A549 treated with CpdA at 1 μM for 4 hours (cell line): Measurements from ENCODE around the gene MSRB2. TPM values are rescaled to one million over a fixed set of nuclear protein-coding genes. Genes with fewer than 3 reads are reported as not detected.

ENCODE experiments used
- total RNA-seq: library from RNA; stranded (reverse); fragments of 200-300 nt; extraction: Qiagen RNA extraction; gene quantifications from 5 replicates; pipeline ENCODE4 v1.2.3, GENCODE V29; 2022; ENCODE audit warnings: low read depth

MSRB2 gene
- 9.0 to 18.3 TPM (median 16.7 TPM) in 5 replicates for total RNA-seq

DNA sequence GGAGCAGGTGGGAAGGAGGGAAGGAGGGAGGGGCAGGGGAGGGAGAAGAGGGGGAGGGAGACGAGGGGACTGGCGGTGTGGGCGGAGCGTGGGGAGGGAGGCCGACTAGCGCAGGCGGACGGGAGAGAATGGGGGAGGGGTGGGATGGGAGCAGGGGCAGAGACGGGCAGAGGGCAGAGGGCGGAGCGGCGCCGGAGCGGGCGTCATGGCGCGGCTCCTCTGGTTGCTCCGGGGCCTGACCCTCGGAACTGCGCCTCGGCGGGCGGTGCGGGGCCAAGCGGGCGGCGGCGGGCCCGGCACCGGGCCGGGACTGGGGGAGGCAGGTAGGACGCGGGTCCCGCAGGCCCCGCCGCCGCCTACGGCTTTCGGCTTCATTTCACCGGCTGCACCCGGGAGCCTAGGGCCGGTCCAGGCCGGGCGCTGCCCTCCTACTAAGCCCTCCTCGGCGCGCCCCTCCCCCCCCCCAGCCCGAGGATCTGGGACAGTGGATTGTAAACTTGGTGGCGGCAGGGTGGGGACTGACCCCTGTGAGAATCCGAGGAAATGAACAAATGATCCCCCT lies at the start of gene MSRB2:
Gene MSRB2, plus strand, starts transcription at position 176 of the 562 bp plus-strand sequence. Its CDS starts 30 bp downstream, at position 206.

Other genes starting within 250 kb of the MSRB2 start
- gene ARMC3, start 167.5 kb upstream of the MSRB2 start, total RNA-seq, result 0.31 to 1.0 TPM (median 0.53 TPM) in 5 replicates
- gene PTF1A, start 96.7 kb downstream of the MSRB2 start, total RNA-seq, result not detected in 5 replicates
- gene C10orf67, start 249.2 kb downstream of the MSRB2 start, total RNA-seq, result 0.05 to 0.22 TPM (median 0.10 TPM) in 3 of 5 replicates, not detected in the others